GM12878 (cell line): ENCODE data around the gene C2orf92. TPM values are rescaled to one million over a fixed set of nuclear protein-coding genes. Genes with fewer than 3 reads are reported as not detected.

ENCODE experiments used
- ATAC-seq: fragments of 200-7000 bp; cut with Tn5 transposase; 3 replicates; pipeline ENCODE4 v1.9.1; 2020; ENCODE audit warnings: mild to moderate bottlenecking, moderate library complexity
- BruUV-seq: library from RNA; stranded (reverse); fragments of 400-500 nt; replicated peaks from 2 replicates; lab custom pipeline; 2021; lab: Mats Ljungman, UMichigan
- CTCF ChIA-PET: fragments of 300-600 bp; sonication (Branson Sonifier 250); formaldehyde crosslinking; extraction: SDS; loops from one replicate; lab custom pipeline; 2021; ENCODE audit warnings: inconsistent platforms; lab: Yijun Ruan, JAX
- POLR2A ChIA-PET: fragments of 350-600 bp; formaldehyde crosslinking; extraction: SDS; loops from one replicate; lab custom pipeline; 2021; ENCODE audit warnings: inconsistent platforms; lab: Charles Lee
- RAD21 ChIA-PET: fragments of 300-600 bp; sonication (Branson Sonifier 250); formaldehyde crosslinking; loops from one replicate; lab custom pipeline; 2023; ENCODE audit warnings: antibody characterized with exemption; ENCODE audit not compliant: unreplicated experiment; lab: Charles Lee
- SMC1A ChIA-PET: fragments of 300-600 bp; sonication (Branson Sonifier 250); formaldehyde crosslinking; loops from one replicate; lab custom pipeline; 2023; ENCODE audit not compliant: unreplicated experiment, uncharacterized antibody; lab: Charles Lee
- DNase-seq: peaks from one replicate; pipeline ENCODE4 v3.0.0-alpha.2; 2011; ENCODE audit warnings: low read depth, low spot score
- FAIRE-seq: peaks from 3 replicates; lab custom pipeline; 2011; peaks lifted over from hg19 to GRCh38; lab: Jason Lieb, UNC
- H2AFZ ChIP-seq: 2 replicates; pipeline ENCODE4 v1.6.0; 2011; ENCODE audit warnings: low read depth, low read length, control low read depth; ENCODE audit not compliant: control insufficient read depth
- H3K27ac ChIP-seq: 2 replicates; pipeline ENCODE4 v1.5.1; 2011; ENCODE audit warnings: control low read depth; ENCODE audit not compliant: control insufficient read depth, insufficient read depth
- H3K27me3 ChIP-seq, 2 experiments: replicated peaks in 1 of 2; 2 replicates each; pipeline versions ENCODE4 v1.6.0 to v1.6.1; 2011; ENCODE audit warnings: low read length in 1 of 2; ENCODE audit not compliant: control insufficient read depth in 2 of 2, insufficient read depth in 2 of 2
- H3K36me3 ChIP-seq, 2 experiments: 2 replicates each; pipeline ENCODE4 v1.5.1; 2011; ENCODE audit warnings: low read length in 1 of 2; ENCODE audit not compliant: control insufficient read depth in 2 of 2, insufficient read depth in 2 of 2
- H3K4me1 ChIP-seq: 2 replicates; pipeline ENCODE4 v1.6.1; 2011; ENCODE audit warnings: mild to moderate bottlenecking, low read length, moderate library complexity, mixed read lengths; ENCODE audit not compliant: control insufficient read depth, insufficient read depth
- H3K4me2 ChIP-seq: 2 replicates; pipeline ENCODE4 v1.6.0; 2011; ENCODE audit warnings: control low read depth; ENCODE audit not compliant: control insufficient read depth, insufficient read depth
- H3K4me3 ChIP-seq: fragments of 200-600 bp; sonication (generic); 2 replicates; pipeline ENCODE4 v1.5.1; 2016
- H3K79me2 ChIP-seq: 2 replicates; pipeline ENCODE4 v1.6.0; 2011; ENCODE audit warnings: low read length; ENCODE audit not compliant: control insufficient read depth, insufficient read depth
- H3K9ac ChIP-seq: 2 replicates; pipeline ENCODE4 v1.8.0; 2011; ENCODE audit warnings: low read length, control low read depth, mixed read lengths; ENCODE audit not compliant: control insufficient read depth, insufficient read depth
- H3K9me3 ChIP-seq: replicated peaks from 3 replicates; pipeline ENCODE4 v1.5.1; 2011; ENCODE audit warnings: mild to moderate bottlenecking, low read length; ENCODE audit not compliant: control insufficient read depth, insufficient read depth
- H4K20me1 ChIP-seq: 2 replicates; pipeline ENCODE4 v1.6.0; 2011; ENCODE audit not compliant: control insufficient read depth, insufficient read depth
- CBFB ChIP-seq: IDR thresholded peaks from 2 replicates; pipeline ENCODE4 v1.6.1; 2016; ENCODE audit warnings: antibody characterized with exemption, low read depth
- CBX3 ChIP-seq: fragments of 200-600 bp; sonication (generic); IDR thresholded peaks from 2 replicates; pipeline ENCODE4 v1.6.1; 2016; ENCODE audit warnings: low read depth, borderline replicate concordance
- CHD1 ChIP-seq: IDR thresholded peaks from 2 replicates; pipeline ENCODE4 v1.6.1; 2012; ENCODE audit warnings: low read depth, low read length, improper control_type of control experiment
- IKZF2 ChIP-seq, 2 experiments: fragments of 450-650 bp; IDR thresholded peaks; 2 replicates each; pipeline ENCODE4 v1.6.1; 2017; ENCODE audit warnings: mild to moderate bottlenecking in 2 of 2, moderate library complexity in 2 of 2
- KDM1A ChIP-seq: fragments of 200-600 bp; sonication (generic); IDR thresholded peaks from 2 replicates; pipeline ENCODE4 v1.6.1; 2016; ENCODE audit warnings: borderline replicate concordance
- MEF2A ChIP-seq: IDR thresholded peaks from 2 replicates; pipeline ENCODE4 v1.6.1; 2011; ENCODE audit warnings: low read depth, mild to moderate bottlenecking, low read length, moderate library complexity; ENCODE audit not compliant: insufficient read depth
- NFYA ChIP-seq: IDR thresholded peaks from 2 replicates; pipeline ENCODE4 v1.6.1; 2011; ENCODE audit warnings: low read depth, mild to moderate bottlenecking, low read length, improper control_type of control experiment, borderline replicate concordance
- POU2F2 ChIP-seq: IDR thresholded peaks from 3 replicates; pipeline ENCODE4 v1.6.1; 2011; ENCODE audit warnings: low read depth, mild to moderate bottlenecking, low read length, borderline replicate concordance
- SREBF2 ChIP-seq: IDR thresholded peaks from 2 replicates; pipeline ENCODE4 v1.6.1; 2012; ENCODE audit warnings: mild to moderate bottlenecking, low read length
- WGBS: methylation state at CpG from one replicate; pipeline ENCODE4 v1.1.6; 2016; ENCODE audit warnings: low lambda C conversion rate; ENCODE audit not compliant: insufficient replicate concordance, insufficient coverage; ENCODE audit errors: missing lambda C conversion rate; 5-methylcytosine and 5-hydroxymethylcytosine counted together
- in situ Hi-C: fragments of 300-500 bp; cut with MboI; formaldehyde crosslinking; loops from 9 replicates; pipeline ENCODE4 v1.14.3; 2018; ENCODE audit warnings: mixed read lengths
- intact Hi-C: fragments of 100-400 bp; cut with micrococcal nuclease; formaldehyde crosslinking; loops from one replicate; pipeline ENCODE4 v1.14.2; 2022; ENCODE audit not compliant: unreplicated experiment
- polyA plus RNA-seq, 11 experiments: library from polyadenylated mRNA; depleted of rRNA in 4 of 11; unstranded in 6 of 11; stranded (reverse) in 5 of 11; fragments of >200 nt; fragmentation: Nextera tagmentation in 4 of 11; fragmentation: Illumina TruSeq in 1 of 11; extraction: Ambion mirVana in 4 of 11; extraction: Trizol in 1 of 11; gene quantifications; 1 replicate in 1 of 11; 2 replicates in 10 of 11; pipeline versions ENCODE4 v1.2.1 to v1.2.3, GENCODE V29; 2011 to 2016; ENCODE audit warnings: inconsistent platforms in 2 of 11, missing spikeins in 2 of 11, low read depth in 1 of 11
- total RNA-seq, 4 experiments: library from RNA; depleted of rRNA in 3 of 4; stranded (reverse); fragments of >200 nt in 3 of 4; fragmentation: Illumina TruSeq in 1 of 4; extraction: Trizol in 1 of 4; gene quantifications; 2 replicates each; pipeline versions ENCODE4 v1.2.1 to v1.2.3, GENCODE V29; 2013 to 2021
- TF ChIP-seq, protein P1 (sequence below), 3 experiments: IDR thresholded peaks in 2 of 3; conservative IDR thresholded peaks in 1 of 3; 2 replicates each; pipeline ENCODE4 v1.5.1; 2011; ENCODE audit warnings: low read depth in 3 of 3, low read length in 3 of 3, mild to moderate bottlenecking in 3 of 3, control low read depth in 2 of 3, moderate library complexity in 2 of 3, inconsistent platforms in 1 of 3, mixed read lengths in 1 of 3; ENCODE audit not compliant: control insufficient read depth in 2 of 3, insufficient read depth in 1 of 3; ENCODE audit errors: extremely low read depth in 1 of 3
- TF ChIP-seq, protein P2 (sequence below): fragments of 450-650 bp; IDR thresholded peaks from 2 replicates; pipeline ENCODE4 v1.6.1; 2017; ENCODE audit warnings: mild to moderate bottlenecking, moderate library complexity
- TF ChIP-seq, protein P3 (sequence below): fragments of 450-650 bp; IDR thresholded peaks from 2 replicates; pipeline ENCODE4 v1.6.1; 2016; ENCODE audit warnings: mild to moderate bottlenecking

The C2orf92 gene
- total and polyA plus RNA-seq, 10 of the 15 experiments (the other 5 are each of a cell fraction or from before 2014, with no cell fraction given): 0.40 to 10.1 (median 3.7) TPM

DNA sequence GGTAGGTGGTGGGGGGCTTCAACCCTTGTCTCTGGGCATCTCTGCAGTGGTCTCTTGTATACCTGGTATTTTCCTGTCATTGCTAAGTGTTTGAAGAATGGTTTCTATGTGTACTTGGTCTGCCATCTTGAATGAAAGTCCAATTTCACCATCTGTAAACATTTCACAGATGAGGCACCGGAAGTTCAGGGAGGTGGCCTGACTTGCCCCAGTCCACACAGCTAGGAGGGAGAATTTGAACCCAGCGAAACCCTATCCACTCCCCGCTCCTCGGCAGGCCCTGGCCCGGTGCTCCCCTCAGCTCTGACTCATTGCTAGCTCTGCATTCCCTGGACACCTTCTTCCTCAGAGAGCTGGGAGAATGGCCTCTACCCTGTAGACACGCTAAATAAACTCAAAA is 74.4 kb downstream of the C2orf92 start (continued):
- TF ChIP-seq, protein P1, sequence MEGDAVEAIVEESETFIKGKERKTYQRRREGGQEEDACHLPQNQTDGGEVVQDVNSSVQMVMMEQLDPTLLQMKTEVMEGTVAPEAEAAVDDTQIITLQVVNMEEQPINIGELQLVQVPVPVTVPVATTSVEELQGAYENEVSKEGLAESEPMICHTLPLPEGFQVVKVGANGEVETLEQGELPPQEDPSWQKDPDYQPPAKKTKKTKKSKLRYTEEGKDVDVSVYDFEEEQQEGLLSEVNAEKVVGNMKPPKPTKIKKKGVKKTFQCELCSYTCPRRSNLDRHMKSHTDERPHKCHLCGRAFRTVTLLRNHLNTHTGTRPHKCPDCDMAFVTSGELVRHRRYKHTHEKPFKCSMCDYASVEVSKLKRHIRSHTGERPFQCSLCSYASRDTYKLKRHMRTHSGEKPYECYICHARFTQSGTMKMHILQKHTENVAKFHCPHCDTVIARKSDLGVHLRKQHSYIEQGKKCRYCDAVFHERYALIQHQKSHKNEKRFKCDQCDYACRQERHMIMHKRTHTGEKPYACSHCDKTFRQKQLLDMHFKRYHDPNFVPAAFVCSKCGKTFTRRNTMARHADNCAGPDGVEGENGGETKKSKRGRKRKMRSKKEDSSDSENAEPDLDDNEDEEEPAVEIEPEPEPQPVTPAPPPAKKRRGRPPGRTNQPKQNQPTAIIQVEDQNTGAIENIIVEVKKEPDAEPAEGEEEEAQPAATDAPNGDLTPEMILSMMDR (IDR thresholded peaks at IDR 0.05 in 2 of 3, conservative IDR thresholded peaks at IDR 0.05 in 1 of 3; ENCODE audit: control insufficient read depth in 2 of 3, extremely low read depth in 1 of 3, insufficient read depth in 1 of 3, low read depth in 3 of 3, low read length in 3 of 3): no peak
- TF ChIP-seq CHD1 (no peak), SREBF2 (no peak), CBX3 (no peak), NFYA (no peak)

DNA sequence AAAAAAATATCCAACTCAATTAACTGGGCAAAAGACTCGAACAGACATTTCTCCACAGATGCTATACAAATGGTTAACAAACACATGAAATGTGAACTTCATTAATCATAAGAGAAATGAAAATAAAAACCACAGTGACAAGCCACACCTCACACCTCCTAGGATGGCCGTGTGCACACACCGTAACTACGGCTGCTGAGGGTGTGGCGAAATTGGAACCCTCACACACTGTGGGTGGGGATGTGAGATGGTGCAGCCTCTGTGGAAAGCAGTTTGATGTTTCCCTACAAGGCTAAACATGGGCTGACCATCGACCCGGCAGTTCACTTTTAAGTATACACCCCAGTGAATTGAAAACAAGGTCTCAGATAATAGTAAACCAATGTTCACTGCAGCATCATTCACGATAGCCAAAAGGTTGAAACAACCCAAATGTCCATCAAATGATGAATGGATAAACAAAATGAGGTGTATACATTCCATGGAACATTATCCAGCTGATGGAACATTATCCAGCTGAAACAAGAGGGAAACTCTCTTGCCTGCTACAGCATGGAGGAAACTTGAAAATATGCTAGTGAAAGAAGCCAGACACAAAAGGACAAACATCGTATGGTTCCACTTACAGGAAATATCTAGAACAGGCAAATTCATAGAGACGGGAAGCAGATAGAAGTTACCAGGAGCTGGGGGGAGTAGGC is 76.1 kb downstream of the C2orf92 start:
- no TSS peak for BruUV-seq
- no peak overlapping the region for H3K27ac ChIP-seq
- no peak overlapping the region for H2AFZ ChIP-seq
- in situ Hi-C loops: no loop called here
- no peaks in the 10 kb centered on the region for H3K36me3 ChIP-seq
- ChIA-PET CTCF (interaction anchor here (1.4 kb wide), 1 partner anchor 45 kb away, joined by 3 read pairs; no protein-coding TSS in a partner anchor), SMC1A (no interaction called here), POLR2A (no interaction called here), RAD21 (no interaction called here)
- peaks cover 8% of the 10 kb centered on the region for H3K4me1 ChIP-seq
- no peak overlapping the region for H3K9ac ChIP-seq
- DNase-seq (peak; percentile 21), FAIRE-seq (peak; percentile 74), ATAC-seq (peak; percentile 91)
- H3K4me2 ChIP-seq: 0 out of 2 replicates have a peak overlapping the region, but pooled peaks have one; percentile 24
- intact Hi-C loops: no loop called here
- no peaks in the 10 kb centered on the region for H3K9me3 ChIP-seq
- H3K27me3 ChIP-seq: no peaks in the 10 kb centered on the region
- no peaks in the 10 kb centered on the region for H3K79me2 ChIP-seq
- H4K20me1 ChIP-seq: no peaks in the 10 kb centered on the region
- H3K4me3 ChIP-seq: no peak overlapping the region
- WGBS: 30% methylated on average over 10 of the region's 10 CpGs
- TF ChIP-seq KDM1A (no peak), IKZF2 (IDR thresholded peaks at IDR 0.05) (peak; percentile 28 to 31; a peak in 2 of 4 replicates), CBFB (peak; percentile 39; the same call in 1 of the 2 replicates), MEF2A (no peak), POU2F2 (no peak)
- TF ChIP-seq, protein P2, sequence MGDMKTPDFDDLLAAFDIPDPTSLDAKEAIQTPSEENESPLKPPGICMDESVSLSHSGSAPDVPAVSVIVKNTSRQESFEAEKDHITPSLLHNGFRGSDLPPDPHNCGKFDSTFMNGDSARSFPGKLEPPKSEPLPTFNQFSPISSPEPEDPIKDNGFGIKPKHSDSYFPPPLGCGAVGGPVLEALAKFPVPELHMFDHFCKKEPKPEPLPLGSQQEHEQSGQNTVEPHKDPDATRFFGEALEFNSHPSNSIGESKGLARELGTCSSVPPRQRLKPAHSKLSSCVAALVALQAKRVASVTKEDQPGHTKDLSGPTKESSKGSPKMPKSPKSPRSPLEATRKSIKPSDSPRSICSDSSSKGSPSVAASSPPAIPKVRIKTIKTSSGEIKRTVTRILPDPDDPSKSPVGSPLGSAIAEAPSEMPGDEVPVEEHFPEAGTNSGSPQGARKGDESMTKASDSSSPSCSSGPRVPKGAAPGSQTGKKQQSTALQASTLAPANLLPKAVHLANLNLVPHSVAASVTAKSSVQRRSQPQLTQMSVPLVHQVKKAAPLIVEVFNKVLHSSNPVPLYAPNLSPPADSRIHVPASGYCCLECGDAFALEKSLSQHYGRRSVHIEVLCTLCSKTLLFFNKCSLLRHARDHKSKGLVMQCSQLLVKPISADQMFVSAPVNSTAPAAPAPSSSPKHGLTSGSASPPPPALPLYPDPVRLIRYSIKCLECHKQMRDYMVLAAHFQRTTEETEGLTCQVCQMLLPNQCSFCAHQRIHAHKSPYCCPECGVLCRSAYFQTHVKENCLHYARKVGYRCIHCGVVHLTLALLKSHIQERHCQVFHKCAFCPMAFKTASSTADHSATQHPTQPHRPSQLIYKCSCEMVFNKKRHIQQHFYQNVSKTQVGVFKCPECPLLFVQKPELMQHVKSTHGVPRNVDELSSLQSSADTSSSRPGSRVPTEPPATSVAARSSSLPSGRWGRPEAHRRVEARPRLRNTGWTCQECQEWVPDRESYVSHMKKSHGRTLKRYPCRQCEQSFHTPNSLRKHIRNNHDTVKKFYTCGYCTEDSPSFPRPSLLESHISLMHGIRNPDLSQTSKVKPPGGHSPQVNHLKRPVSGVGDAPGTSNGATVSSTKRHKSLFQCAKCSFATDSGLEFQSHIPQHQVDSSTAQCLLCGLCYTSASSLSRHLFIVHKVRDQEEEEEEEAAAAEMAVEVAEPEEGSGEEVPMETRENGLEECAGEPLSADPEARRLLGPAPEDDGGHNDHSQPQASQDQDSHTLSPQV: no peak
- TF ChIP-seq, protein P3, sequence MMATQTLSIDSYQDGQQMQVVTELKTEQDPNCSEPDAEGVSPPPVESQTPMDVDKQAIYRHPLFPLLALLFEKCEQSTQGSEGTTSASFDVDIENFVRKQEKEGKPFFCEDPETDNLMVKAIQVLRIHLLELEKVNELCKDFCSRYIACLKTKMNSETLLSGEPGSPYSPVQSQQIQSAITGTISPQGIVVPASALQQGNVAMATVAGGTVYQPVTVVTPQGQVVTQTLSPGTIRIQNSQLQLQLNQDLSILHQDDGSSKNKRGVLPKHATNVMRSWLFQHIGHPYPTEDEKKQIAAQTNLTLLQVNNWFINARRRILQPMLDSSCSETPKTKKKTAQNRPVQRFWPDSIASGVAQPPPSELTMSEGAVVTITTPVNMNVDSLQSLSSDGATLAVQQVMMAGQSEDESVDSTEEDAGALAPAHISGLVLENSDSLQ: peak; percentile 87
